GM21515 (cell line): ENCODE data around the gene FAM124A.

Experiments
- ATAC-seq: cut with Tn5 transposase; IDR thresholded peaks from one replicate; pipeline ENCODE4 v1.9.1; 2021; ENCODE audit not compliant: unreplicated experiment

FAM124A gene

GRCh38 chr13:51218626-51219025 lies 3.6 kb upstream of the FAM124A start:
- ATAC-seq = no peak

GRCh38 chr13:51220706-51221105 lies 1.5 kb upstream of the FAM124A start:
- ATAC-seq = no peak

GRCh38 chr13:51221108-51221507 lies 1.1 kb upstream of the FAM124A start:
- ATAC-seq = no peak

GRCh38 chr13:51221674-51222036 lies 543 bp upstream of the FAM124A start:
- ATAC-seq = no peak

GRCh38 chr13:51222686-51223559 lies 725 bp downstream of the FAM124A start:
- ATAC-seq = no peak

- no peak for ATAC-seq
Observed at GRCh38 chr13:51223560-51224270, 1.5 kb downstream of the FAM124A start.

- ATAC-seq = no peak
Observed at GRCh38 chr13:51225029-51225428, 2.8 kb downstream of the FAM124A start.

GRCh38 chr13:51227404-51227803 lies 5.2 kb downstream of the FAM124A start:
- no peak for ATAC-seq

GRCh38 chr13:51229101-51229719 lies 7.0 kb downstream of the FAM124A start:
- no peak for ATAC-seq

- no peak for ATAC-seq
Observed at GRCh38 chr13:51229731-51230130, 7.5 kb downstream of the FAM124A start.

GRCh38 chr13:51230477-51231105 lies 8.4 kb downstream of the FAM124A start:
- no peak for ATAC-seq

GRCh38 chr13:51231456-51231855 lies 9.3 kb downstream of the FAM124A start:
- ATAC-seq = no peak

- no peak for ATAC-seq
Observed at GRCh38 chr13:51232328-51232727, 10.1 kb downstream of the FAM124A start.

GRCh38 chr13:51233117-51233826 lies 11.1 kb downstream of the FAM124A start:
- no peak for ATAC-seq

- ATAC-seq = no peak
Observed at GRCh38 chr13:51234676-51235075, 12.5 kb downstream of the FAM124A start.

GRCh38 chr13:51235186-51235585 lies 13.0 kb downstream of the FAM124A start:
- no peak for ATAC-seq

- ATAC-seq = no peak
Observed at GRCh38 chr13:51235756-51236490, 13.7 kb downstream of the FAM124A start.

- ATAC-seq = no peak
Observed at GRCh38 chr13:51236491-51236792, 14.2 kb downstream of the FAM124A start.

- no peak for ATAC-seq
Observed at GRCh38 chr13:51237386-51237785, 15.2 kb downstream of the FAM124A start.

- ATAC-seq = no peak
Observed at GRCh38 chr13:51237887-51238286, 15.7 kb downstream of the FAM124A start.
